Nephron (organoid): Measurements from ENCODE around the gene ZNF678.
"Not testable (repeated sequence)": the region's sequence is repeated elsewhere in the genome, so short reads cannot be mapped to it uniquely, and the experiment has no call there.

Source experiments
- H3K27ac Mint-ChIP-seq, 3 experiments: 2 replicates each; pipeline ENCODE4 v1.8.0; 2020; ENCODE audit warnings: mixed read lengths in 3 of 3, mild to moderate bottlenecking in 2 of 3, moderate library complexity in 1 of 3
- H3K27me3 Mint-ChIP-seq: 2 replicates; pipeline ENCODE4 v1.8.0; 2021; ENCODE audit warnings: low read depth, mild to moderate bottlenecking, moderate library complexity, mixed read lengths
- H3K36me3 Mint-ChIP-seq: 2 replicates; pipeline ENCODE4 v1.8.0; 2020; ENCODE audit warnings: low read depth, mixed read lengths
- H3K4me1 Mint-ChIP-seq: 2 replicates; pipeline ENCODE4 v1.8.0; 2020; ENCODE audit warnings: mixed read lengths
- H3K4me3 Mint-ChIP-seq, 3 experiments: 2 replicates each; pipeline ENCODE4 v1.8.0; 2020; ENCODE audit warnings: mild to moderate bottlenecking in 3 of 3, mixed read lengths in 3 of 3, moderate library complexity in 2 of 3
- H3K9me3 Mint-ChIP-seq: 2 replicates; pipeline ENCODE4 v1.8.0; 2020; ENCODE audit warnings: mixed read lengths
- TF ChIP-seq, protein P1 (sequence below), 3 experiments: fragments of 200-600 bp; sonication (generic); IDR thresholded peaks; one replicate each; pipeline ENCODE4 v1.5.0; 2021; ENCODE audit warnings: antibody characterized with exemption in 3 of 3; ENCODE audit not compliant: unreplicated experiment in 3 of 3

Gene ZNF678

GRCh38 chr1:227697321-227697864, 134.0 kb downstream of the ZNF678 start:
- TF ChIP-seq, protein P1, sequence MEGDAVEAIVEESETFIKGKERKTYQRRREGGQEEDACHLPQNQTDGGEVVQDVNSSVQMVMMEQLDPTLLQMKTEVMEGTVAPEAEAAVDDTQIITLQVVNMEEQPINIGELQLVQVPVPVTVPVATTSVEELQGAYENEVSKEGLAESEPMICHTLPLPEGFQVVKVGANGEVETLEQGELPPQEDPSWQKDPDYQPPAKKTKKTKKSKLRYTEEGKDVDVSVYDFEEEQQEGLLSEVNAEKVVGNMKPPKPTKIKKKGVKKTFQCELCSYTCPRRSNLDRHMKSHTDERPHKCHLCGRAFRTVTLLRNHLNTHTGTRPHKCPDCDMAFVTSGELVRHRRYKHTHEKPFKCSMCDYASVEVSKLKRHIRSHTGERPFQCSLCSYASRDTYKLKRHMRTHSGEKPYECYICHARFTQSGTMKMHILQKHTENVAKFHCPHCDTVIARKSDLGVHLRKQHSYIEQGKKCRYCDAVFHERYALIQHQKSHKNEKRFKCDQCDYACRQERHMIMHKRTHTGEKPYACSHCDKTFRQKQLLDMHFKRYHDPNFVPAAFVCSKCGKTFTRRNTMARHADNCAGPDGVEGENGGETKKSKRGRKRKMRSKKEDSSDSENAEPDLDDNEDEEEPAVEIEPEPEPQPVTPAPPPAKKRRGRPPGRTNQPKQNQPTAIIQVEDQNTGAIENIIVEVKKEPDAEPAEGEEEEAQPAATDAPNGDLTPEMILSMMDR (IDR thresholded peaks at IDR 0.05; ENCODE audit: unreplicated experiment in 3 of 3): no peak
- Mint-ChIP-seq H3K9me3 (peaks cover 44% of the 10 kb centered on the region), H3K36me3 (no peaks in the 10 kb centered on the region), H3K4me1 (no peaks in the 10 kb centered on the region), H3K27me3 (no peaks in the 10 kb centered on the region), H3K27ac (no peak overlapping the region), H3K4me3 (no peak overlapping the region)

DNA sequence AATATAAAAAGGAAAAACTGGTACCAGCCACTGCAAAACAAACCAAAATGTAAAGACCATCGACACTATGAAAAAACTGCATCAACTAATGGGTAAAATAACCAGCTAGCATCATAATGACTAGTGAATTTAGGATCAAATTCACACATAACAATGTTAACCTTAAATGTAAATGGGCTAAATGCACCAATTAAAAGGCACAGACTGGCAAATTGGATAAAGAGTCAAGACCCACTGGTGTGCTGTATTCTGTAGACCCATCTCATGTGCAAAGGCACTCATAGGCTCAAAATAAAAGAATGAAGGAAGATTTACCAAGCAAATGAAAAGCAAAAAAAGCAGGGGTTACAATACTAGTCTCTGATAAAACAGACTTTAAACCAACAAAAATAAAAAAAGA, 138.3 kb downstream of the ZNF678 start:
- H3K36me3 Mint-ChIP-seq, H3K27me3 Mint-ChIP-seq, H3K27ac Mint-ChIP-seq, H3K4me1 Mint-ChIP-seq, H3K4me3 Mint-ChIP-seq: not testable (repeated sequence)
- peaks cover 68% of the 10 kb centered on the region for H3K9me3 Mint-ChIP-seq

GRCh38 chr1:227707846-227708245, 144.5 kb downstream of the ZNF678 start:
- Mint-ChIP-seq H3K27ac (no peak overlapping the region), H3K9me3 (peaks cover 61% of the 10 kb centered on the region), H3K27me3 (no peaks in the 10 kb centered on the region), H3K4me1 (no peaks in the 10 kb centered on the region), H3K36me3 (no peaks in the 10 kb centered on the region), H3K4me3 (no peak overlapping the region)
- TF ChIP-seq, protein P1 (IDR thresholded peaks at IDR 0.05; ENCODE audit: unreplicated experiment in 3 of 3): no peak

DNA sequence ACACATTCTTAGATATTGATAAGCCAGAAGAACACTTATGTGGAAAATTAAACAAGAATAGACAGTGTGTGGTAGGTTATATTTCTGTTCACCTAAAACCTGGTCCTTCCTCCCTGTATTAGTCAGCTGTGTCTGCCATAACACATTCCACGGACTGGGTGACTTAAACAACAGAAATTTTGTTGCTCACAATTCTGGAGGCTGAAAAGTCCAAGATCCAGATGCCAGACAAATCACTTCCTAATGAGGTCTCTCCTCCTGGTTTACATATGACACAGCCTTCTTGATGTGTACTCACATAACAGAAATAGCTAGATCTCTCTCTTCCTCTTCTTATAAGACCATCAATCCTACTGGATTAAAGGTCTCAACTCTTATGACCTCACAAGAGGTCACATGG, 146.1 kb downstream of the ZNF678 start:
- Mint-ChIP-seq H3K27ac (no peak overlapping the region), H3K36me3 (no peaks in the 10 kb centered on the region)
- TF ChIP-seq, protein P1 (IDR thresholded peaks at IDR 0.05; ENCODE audit: unreplicated experiment in 3 of 3): no peak

DNA sequence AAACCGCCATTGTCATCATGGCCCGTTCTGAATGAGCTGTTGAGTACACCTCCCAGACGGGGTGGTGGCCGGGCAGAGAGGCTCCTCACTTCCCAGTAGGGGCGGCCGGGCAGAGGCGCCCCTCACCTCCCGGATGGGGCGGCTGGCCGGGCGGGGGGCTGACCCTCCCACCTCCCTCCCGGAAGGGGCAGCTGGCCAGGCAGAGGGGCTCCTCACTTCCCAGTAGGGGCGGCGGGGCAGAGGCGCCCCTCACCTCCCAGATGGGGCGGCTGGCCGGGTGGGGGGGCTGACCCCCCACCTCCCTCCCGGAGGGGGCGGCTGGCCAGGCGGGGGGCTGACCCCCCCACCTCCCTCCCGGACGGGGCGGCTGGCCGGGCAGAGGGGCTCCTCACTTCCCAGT, 147.1 kb downstream of the ZNF678 start:
- not testable (repeated sequence) for H3K36me3 Mint-ChIP-seq, H3K4me1 Mint-ChIP-seq, H3K4me3 Mint-ChIP-seq

More for the DNA sequence above, 146.1 kb downstream of the ZNF678 start:
- Mint-ChIP-seq H3K27me3 (no peaks in the 10 kb centered on the region), H3K9me3 (peaks cover 53% of the 10 kb centered on the region), H3K4me3 (no peak overlapping the region), H3K4me1 (no peaks in the 10 kb centered on the region)

DNA sequence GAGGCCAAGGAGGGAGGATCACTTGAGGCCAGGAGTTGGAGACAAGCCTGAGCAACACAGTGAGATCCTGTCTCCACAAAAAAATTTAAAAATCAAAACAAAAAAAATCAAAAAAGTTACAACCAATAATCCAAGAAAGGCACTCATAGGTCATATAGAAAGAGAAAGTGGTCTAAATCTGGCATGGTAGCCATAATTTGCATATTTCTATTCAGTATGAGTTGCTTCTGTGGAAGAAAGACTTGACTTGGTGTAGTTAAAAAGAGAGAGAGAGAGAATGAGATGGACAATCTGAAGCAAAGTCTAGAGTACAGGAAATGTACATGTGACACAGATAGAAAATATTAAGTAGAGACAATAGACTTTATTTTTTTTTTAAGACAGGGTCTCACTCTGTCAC, 149.3 kb downstream of the ZNF678 start:
- no peaks in the 10 kb centered on the region for H3K36me3 Mint-ChIP-seq
- TF ChIP-seq, protein P1 (IDR thresholded peaks at IDR 0.05; ENCODE audit: unreplicated experiment in 3 of 3): no peak
- H3K27me3 Mint-ChIP-seq: no peaks in the 10 kb centered on the region
- H3K4me1 Mint-ChIP-seq: no peaks in the 10 kb centered on the region
- peaks cover 66% of the 10 kb centered on the region for H3K9me3 Mint-ChIP-seq
- H3K4me3 Mint-ChIP-seq: no peak overlapping the region
- H3K27ac Mint-ChIP-seq: no peak overlapping the region

More for the DNA sequence above, 147.1 kb downstream of the ZNF678 start:
- peaks cover 56% of the 10 kb centered on the region for H3K9me3 Mint-ChIP-seq
- H3K27ac Mint-ChIP-seq, H3K27me3 Mint-ChIP-seq: not testable (repeated sequence)

- Mint-ChIP-seq H3K4me3 (no peak overlapping the region), H3K27me3 (no peaks in the 10 kb centered on the region), H3K9me3 (peaks cover 82% of the 10 kb centered on the region), H3K27ac (no peak overlapping the region), H3K4me1 (no peaks in the 10 kb centered on the region), H3K36me3 (peaks cover 5% of the 10 kb centered on the region)
- TF ChIP-seq, protein P1 (IDR thresholded peaks at IDR 0.05; ENCODE audit: unreplicated experiment in 3 of 3): no peak
These were observed 155.6 kb downstream of the ZNF678 start for GRCh38 chr1:227718932-227719331.
